Measurements from ENCODE around the gene PI4K2B. TPM values are rescaled to one million over a fixed set of nuclear protein-coding genes. Genes with fewer than 3 reads are reported as not detected.

Gene PI4K2B
- total and polyA plus RNA-seq, 10 of the 15 experiments (the other 5 are each of a cell fraction or from before 2014, with no cell fraction given) = 12.9 to 55.3 (median 40.7) TPM

DNA sequence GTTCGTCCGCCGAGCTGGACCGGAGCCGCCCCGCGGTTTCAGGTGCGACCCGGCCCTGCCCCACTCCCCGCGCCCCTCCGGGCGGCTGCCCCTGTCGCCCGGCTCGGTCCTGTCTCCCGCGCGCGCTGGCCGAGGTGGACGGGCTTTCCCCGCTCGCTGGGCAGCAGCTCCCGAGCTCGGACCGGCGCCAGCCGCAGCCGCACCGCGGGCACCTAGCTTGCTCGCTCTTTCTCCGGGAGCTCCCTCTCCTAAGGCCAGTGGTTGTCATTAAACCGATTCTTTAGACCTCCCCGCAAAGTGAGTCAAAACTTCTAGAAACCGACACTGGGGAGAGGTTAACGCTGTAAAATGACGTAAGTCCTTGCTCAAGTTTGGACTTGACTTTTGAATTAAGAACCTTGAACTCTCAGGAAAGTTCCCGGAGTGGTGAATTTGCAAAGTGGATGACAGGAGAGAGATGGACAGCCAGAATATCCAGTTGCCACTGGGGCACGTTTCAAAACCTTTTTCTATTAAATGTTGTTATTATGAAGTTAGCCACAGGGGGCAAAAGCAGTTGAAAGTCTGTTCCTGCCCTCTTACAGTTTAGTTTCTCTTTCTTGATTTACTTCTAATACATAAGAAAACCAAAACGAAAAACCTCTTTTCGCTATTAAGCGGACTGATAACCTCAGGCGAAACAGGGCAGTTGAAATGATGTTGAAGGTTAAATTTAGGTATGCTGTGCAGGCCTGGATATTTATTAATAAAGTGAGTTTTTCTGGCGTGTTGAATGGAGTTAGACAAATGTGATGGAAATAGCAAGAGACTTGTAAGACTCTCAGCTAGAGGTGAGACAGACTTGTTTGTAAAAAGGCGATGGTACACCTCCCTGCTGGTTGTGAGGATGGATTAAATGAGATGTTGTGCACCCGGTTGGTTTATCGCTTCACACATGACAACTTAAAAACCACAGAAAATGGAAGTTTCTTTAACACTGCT is 847 bp downstream of the PI4K2B start (continued):
- TF ChIP-seq, protein P1, sequence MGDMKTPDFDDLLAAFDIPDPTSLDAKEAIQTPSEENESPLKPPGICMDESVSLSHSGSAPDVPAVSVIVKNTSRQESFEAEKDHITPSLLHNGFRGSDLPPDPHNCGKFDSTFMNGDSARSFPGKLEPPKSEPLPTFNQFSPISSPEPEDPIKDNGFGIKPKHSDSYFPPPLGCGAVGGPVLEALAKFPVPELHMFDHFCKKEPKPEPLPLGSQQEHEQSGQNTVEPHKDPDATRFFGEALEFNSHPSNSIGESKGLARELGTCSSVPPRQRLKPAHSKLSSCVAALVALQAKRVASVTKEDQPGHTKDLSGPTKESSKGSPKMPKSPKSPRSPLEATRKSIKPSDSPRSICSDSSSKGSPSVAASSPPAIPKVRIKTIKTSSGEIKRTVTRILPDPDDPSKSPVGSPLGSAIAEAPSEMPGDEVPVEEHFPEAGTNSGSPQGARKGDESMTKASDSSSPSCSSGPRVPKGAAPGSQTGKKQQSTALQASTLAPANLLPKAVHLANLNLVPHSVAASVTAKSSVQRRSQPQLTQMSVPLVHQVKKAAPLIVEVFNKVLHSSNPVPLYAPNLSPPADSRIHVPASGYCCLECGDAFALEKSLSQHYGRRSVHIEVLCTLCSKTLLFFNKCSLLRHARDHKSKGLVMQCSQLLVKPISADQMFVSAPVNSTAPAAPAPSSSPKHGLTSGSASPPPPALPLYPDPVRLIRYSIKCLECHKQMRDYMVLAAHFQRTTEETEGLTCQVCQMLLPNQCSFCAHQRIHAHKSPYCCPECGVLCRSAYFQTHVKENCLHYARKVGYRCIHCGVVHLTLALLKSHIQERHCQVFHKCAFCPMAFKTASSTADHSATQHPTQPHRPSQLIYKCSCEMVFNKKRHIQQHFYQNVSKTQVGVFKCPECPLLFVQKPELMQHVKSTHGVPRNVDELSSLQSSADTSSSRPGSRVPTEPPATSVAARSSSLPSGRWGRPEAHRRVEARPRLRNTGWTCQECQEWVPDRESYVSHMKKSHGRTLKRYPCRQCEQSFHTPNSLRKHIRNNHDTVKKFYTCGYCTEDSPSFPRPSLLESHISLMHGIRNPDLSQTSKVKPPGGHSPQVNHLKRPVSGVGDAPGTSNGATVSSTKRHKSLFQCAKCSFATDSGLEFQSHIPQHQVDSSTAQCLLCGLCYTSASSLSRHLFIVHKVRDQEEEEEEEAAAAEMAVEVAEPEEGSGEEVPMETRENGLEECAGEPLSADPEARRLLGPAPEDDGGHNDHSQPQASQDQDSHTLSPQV (IDR thresholded peaks at IDR 0.05) = no peak
- TF ChIP-seq JUND (IDR thresholded peaks at IDR 0.05; ENCODE audit: low read depth, low read length) (0 out of 2 replicates have a peak, but pooled peaks have one; percentile 37), SREBF2 (IDR thresholded peaks at IDR 0.05; ENCODE audit: low read length) (no peak), FOXK2 (IDR thresholded peaks at IDR 0.05) (no peak), CREM (IDR thresholded peaks at IDR 0.05; ENCODE audit: low read depth) (peak; percentile 41; the same call in 1 of the 2 replicates), CHD4 (IDR thresholded peaks at IDR 0.05) (no peak), GATAD2B (conservative IDR thresholded peaks at IDR 0.05; ENCODE audit: low read depth) (no peak), MEF2A (IDR thresholded peaks at IDR 0.05; ENCODE audit: insufficient read depth, low read depth, low read length) (0 out of 2 replicates have a peak, but pooled peaks have one; percentile 39), ETV6 (conservative IDR thresholded peaks at IDR 0.05 in 1 of 2, IDR thresholded peaks at IDR 0.05 in 1 of 2; ENCODE audit: borderline replicate concordance in 1 of 2, low read depth in 1 of 2) (no peak), EP300 (IDR thresholded peaks at IDR 0.05; ENCODE audit: borderline replicate concordance in 1 of 2, control insufficient read depth in 1 of 2, low read depth in 2 of 2, low read length in 2 of 2) (0 out of 4 replicates have a peak, but pooled peaks of 1 of the 2 experiments have one; percentile 16), SIX5 (IDR thresholded peaks at IDR 0.05; ENCODE audit: low read depth, low read length, severe bottlenecking) (no peak), YBX1 (IDR thresholded peaks at IDR 0.05) (no peak), BACH1 (IDR thresholded peaks at IDR 0.05; ENCODE audit: borderline replicate concordance) (peak; percentile 23; the same call in 1 of the 2 replicates), RAD21 (IDR thresholded peaks at IDR 0.05; ENCODE audit: insufficient read depth, low read depth, low read length) (peak; percentile 41), POU2F2 (IDR thresholded peaks at IDR 0.05; ENCODE audit: borderline replicate concordance, low read depth, low read length) (0 out of 3 replicates have a peak, but pooled peaks have one; percentile 12), EGR1 (IDR thresholded peaks at IDR 0.05; ENCODE audit: borderline replicate concordance in 1 of 2, low read depth in 2 of 2, low read length in 2 of 2) (no peak), NFXL1 (IDR thresholded peaks at IDR 0.05; ENCODE audit: borderline replicate concordance) (no peak), TAF1 (IDR thresholded peaks at IDR 0.05; ENCODE audit: borderline replicate concordance, low read depth, low read length) (peak; percentile 33; the same call in 1 of the 2 replicates), MYB (IDR thresholded peaks at IDR 0.05; ENCODE audit: borderline replicate concordance, low read depth, low read length) (no peak), SIN3A (IDR thresholded peaks at IDR 0.05; ENCODE audit: low read depth, low read length) (peak; percentile 64; the same call in 1 of the 2 replicates)
- TF ChIP-seq, protein P2, sequence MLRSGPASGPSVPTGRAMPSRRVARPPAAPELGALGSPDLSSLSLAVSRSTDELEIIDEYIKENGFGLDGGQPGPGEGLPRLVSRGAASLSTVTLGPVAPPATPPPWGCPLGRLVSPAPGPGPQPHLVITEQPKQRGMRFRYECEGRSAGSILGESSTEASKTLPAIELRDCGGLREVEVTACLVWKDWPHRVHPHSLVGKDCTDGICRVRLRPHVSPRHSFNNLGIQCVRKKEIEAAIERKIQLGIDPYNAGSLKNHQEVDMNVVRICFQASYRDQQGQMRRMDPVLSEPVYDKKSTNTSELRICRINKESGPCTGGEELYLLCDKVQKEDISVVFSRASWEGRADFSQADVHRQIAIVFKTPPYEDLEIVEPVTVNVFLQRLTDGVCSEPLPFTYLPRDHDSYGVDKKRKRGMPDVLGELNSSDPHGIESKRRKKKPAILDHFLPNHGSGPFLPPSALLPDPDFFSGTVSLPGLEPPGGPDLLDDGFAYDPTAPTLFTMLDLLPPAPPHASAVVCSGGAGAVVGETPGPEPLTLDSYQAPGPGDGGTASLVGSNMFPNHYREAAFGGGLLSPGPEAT (IDR thresholded peaks at IDR 0.05; ENCODE audit: low read depth) = peak; percentile 52; the same call in 1 of the 2 replicates
